D341Med (cell line): ENCODE results near the gene MRPL9.
"Not testable (repeated sequence)": the region's sequence is repeated elsewhere in the genome, so short reads cannot be mapped to it uniquely, and the experiment has no call there.

Experiments used
- DNase-seq: peaks from one replicate; pipeline ENCODE4 v3.0.0; 2012; ENCODE audit warnings: low spot score

MRPL9 gene

DNA sequence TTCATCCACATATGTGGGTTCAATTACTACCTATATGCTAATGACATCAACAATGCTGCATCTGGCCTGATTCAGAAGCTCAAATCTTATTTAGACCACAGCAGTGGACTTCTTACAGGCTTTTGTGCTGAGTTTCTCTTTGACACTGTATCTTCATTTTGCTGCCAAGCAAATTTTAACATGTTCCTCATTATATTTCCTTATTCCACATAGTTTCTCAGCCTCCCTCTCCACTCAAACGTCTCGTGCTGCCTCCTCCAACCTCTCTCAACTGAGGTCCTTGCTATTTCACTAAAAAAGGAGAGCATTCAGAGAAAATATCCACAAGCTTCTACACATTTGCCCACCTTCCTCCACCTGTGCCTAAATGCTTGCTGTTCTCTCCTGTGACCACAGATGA, 20.5 kb upstream of the MRPL9 start:
- no peak for DNase-seq

DNA sequence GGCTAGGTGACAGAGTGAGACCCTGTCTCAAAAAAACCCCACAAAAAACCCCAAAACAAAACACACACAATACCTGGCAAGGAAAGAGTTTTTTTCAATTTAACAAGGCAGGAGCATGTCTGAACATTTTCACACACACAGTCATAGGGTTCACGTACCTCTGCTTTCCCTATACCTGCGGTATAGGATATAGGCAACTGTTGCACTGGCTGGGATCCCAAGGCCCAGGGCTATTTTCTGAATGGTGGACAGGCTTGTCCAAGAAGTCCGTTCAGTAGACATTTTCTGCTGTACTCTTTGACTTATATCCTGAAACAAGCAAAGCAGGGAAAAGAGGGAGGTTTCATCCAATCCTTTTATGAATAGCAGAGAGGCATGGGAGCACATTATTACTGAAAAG, 19.4 kb upstream of the MRPL9 start:
- no peak for DNase-seq

DNA sequence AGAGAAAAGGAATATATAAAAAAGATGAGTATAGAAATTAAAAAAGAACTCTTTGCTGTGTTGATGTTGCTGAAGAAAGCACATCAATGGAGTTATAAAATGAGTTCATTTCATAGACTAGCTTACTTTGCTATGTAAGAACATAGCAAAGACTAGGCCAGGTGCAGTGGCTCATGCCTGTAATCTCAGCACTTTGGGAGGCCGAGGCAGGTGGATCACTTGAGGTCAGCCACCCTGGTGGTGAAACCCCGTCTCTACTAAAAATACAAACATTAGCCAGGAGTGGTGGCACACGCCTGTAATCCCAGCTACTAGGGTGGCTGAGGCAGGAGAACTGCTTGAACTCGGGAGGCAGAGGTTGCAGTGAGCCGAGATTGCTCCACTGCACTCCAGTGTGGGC, 18.7 kb upstream of the MRPL9 start:
- not testable (repeated sequence) for DNase-seq

DNA sequence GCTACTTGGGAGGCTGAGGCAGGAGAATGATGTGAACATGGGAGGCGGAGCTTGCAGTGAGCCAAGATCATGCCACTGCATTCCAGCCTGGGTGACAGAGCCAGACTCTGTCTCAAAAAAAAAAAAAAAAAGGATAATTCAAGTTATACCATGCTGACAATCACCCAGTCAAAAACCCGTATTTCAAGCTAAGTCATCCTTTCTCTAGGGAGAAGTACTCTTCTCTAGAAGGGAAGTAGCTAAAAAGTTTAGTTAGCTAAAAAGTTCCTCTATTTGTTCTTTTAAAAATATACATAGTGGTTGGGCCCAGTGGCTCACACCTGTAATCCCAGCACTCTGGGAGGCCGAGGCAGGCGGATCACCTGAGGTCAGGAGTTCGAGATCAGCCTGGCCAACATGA, 17.4 kb upstream of the MRPL9 start:
- DNase-seq, result not testable (repeated sequence)

DNA sequence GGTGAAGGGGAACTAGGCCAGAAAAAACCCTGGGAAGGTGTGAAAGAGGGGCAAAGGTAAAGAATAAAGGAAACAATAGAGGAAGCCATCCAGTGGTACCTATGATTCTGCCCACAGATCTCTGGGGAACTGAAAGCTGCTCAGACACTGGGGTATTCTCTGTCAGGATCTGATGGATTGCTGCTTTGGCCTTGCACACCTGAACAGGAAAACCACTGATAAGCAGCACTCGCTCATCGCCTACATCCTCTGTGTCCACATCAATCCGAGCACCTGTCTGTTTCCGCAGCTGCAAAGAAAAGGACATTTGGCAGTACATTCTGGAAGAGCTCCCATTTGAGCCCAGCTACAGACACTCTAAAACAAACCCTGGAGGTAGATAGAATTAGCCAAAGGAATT, 16.6 kb upstream of the MRPL9 start:
- DNase-seq, result no peak

DNA sequence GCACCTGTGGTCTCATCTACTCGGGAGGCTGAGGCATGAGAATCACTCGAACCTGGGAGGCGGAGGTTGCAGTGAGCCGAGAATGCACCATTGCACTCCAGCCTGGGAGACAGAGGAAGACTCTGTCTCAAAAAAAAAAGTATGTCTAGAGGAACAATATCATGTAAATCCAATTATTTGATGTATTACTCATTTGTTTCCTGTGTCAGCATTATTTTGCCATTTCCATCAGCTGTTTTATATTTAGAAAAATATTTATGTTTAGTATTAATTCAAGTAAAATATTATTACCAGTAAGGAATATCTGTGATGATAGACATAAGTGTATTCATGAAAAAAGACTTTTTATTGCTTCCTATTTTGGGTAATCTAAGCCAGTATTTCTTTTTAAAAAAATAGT, 14.0 kb upstream of the MRPL9 start:
- no peak for DNase-seq

DNA sequence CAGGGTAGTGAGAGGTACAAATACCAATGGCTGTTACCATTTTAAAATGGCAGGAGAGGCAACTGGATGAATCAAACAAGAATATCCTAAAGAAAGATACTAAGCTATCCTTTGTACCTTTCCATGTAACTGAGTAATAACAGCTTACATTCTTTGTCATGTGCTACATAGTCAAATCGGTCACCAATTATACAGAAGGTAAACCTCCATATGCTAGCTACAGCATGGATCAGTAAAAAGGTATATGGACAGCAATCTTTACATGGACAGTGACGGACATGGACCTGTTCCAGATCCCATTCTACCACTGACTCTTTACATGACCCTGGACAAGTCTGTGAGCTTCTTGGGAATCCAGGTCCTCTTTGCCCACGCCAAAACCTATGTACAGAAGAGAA, 13.4 kb upstream of the MRPL9 start:
- DNase-seq, result no peak

DNA sequence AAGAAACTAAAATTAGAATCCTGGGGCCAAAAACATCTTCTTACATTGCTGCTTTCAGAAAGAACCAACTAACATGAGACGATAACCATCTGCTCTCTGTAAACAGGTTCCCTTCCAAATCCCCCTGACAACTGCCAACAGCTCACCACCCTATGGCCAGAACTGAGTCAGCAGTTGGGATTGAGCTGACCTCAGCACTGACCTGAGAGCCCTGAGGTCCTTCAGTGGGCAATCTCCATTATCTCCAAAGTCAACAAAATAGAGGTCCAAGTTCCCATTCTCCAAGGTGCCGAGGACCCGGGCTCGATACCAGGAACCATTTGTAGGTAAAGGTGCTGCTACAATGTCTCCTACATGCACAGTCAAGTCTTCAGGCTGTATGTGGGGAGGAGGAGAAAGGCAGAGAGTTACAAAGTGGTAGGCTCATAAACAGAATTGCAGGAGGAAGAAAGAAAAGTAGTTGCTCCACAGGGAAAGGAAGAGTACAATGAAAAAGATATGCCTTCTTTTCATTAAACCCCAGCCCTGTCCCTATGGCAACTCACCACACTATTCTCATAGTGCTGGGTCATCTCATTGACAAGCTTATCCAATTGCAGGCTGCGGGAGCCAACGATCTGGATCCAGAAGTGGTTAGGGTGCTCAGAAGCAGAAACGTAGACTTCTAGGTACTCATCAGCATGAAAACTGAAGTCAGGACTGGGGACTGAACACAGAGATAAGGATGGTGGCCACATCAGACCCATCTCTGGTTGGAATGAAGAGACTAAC, 12.8 kb upstream of the MRPL9 start:
- no peak for DNase-seq

DNA sequence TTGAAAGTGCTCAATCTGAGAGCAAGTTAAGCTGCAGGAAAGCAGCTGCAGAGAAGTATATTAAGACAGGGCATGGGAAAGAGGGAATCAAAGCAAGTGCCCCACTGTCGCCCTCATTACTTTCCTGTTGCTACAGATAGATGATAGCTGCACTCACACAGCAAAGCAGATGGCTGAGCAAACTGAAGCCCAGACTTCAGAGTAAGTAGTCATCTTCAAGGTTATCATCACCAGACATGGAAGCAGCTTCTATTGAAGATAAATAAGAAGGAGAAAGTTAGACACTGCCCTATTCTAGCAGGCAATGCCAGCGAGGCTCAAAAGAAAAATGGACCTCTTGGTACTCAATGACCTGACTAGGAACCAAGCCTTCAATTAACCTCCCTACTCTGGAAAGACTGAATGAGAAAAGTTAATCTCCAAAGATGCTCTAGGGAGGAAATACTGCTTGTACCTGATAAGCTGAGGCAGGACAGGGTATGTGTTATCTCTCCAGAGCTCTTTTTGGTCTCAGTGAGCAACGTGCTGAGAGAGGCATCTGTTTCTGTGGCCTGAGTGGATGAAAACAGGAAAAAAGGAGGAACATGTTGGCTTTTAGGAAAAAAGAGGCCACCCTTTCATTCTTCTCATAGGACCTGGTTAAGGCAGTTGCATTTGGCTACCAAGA, 11.1 kb upstream of the MRPL9 start:
- no peak for DNase-seq

DNA sequence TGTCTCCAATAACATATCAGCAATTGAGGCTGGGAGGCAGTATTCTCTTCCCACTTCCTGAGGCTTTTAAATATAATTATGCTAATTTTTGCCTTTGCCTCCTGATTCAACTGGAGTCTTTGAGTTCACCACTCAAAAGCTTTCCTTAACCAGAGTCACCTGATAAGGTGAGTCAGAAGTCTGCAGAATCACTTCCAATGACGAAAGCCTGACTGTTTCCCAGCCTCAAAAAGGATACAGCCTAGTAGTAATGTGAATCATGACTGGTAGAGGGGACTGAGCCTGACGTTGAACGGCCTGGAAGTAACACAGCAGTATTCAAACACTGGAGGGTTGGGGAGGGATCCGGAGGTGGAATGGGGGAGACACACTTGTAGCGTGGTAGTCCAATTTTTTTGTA, 10.4 kb upstream of the MRPL9 start:
- no peak for DNase-seq

DNA sequence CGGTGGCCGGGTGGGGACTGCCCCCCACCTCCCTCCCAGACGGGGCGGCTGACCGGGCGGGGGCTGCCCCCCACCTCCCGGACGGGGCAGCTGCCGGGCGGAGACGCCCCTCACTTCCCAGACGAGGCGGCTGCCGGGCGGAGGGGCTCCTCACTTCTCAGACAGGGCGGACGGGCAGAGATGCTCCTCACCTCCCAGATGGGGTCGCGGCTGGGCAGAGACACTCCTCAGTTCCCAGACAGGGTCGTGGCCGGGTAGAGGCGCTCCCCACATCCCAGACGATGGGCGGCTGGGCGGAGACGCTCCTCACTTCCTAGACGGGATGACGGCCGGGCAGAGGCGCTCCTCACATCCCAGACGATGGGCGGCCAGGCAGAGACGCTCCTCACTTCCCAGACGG, 6.0 kb upstream of the MRPL9 start:
- DNase-seq, result not testable (repeated sequence)

DNA sequence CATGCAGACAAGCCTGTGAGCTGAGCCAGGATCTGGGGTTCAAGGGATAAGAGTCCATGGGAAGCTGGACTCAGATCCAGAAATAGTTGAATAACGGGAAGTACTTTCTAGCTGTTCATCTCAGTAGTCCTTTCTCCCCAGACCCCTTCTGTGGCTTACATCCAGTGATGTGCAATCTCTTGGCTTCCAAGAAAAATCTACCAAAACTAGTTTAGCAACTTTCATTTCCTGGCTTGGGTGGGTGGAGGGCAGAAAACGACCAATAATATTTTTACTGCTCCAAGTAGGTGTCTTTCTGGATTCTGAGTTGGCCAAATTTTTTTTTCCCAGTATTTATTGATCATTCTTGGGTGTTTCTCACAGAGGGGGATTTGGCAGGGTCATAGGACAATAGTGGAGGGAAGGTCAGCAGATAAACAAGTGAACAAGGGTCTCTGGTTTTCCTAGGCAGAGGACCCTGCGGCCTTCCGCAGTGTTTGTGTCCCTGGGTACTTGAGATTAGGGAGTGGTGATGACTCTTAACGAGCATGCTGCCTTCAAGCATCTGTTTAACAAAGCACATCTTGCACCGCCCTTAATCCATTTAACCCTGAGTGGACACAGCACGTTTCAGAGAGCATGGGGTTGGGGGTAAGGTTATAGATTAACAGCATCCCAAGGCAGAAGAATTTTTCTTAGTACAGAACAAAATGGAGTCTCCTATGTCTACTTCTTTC, 5.2 kb upstream of the MRPL9 start:
- not testable (repeated sequence) for DNase-seq

DNA sequence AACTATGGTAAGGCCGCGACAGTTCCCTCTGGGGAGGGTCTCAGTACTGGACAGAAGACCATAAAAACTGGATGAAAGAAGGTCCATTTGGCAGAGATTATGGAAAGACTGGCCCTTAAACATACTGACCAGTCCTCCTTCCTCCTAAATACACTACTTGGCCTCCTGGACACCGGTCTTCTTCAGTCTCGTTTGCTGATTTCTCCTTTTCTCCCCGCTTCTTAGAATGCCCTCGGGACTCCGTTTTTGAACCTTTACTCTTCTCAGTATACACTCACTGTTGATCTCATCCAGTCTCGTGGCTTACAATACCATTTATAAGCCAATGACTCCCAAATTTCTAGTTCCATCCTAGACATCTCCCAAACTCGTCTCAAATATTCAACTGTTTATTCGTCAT, 694 bp upstream of the MRPL9 start:
- DNase-seq, result no peak

DNA sequence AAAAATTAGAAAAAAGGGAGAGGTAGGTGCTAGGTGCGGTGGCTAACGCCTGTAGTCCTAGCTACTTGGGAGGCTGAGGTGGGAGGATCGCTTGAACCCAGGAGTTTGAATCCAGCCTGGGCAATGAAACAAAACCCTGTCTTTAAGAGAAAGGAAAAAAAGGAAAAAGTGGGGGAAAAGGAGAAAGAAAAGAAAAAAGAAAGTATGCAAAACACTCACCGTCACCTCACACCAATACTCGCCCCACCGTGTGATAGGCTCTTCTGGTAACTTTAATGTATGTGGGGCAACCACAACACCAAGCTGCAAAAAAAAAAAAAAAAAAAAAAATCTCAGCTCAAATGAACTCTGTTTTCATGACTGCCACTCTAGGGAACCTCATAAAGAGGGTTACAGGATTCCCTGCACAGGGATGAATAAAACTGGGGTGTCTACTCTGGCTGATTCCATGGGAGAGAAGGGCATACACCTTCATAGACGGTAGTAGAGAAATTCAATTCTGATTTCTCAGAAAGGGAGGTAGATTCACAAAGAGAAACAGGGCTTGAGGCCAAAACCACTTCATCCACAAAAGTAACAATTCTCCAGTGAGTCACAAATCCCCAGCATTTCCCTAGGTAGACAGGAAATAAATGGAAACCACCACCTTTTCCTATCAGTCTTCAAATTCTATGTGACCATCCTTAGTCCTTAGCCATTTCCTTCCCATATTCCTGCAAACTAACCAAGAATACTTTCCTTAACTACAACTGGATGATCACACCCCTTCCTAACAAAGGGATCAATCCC, 2.5 kb downstream of the MRPL9 start:
- no peak for DNase-seq

DNA sequence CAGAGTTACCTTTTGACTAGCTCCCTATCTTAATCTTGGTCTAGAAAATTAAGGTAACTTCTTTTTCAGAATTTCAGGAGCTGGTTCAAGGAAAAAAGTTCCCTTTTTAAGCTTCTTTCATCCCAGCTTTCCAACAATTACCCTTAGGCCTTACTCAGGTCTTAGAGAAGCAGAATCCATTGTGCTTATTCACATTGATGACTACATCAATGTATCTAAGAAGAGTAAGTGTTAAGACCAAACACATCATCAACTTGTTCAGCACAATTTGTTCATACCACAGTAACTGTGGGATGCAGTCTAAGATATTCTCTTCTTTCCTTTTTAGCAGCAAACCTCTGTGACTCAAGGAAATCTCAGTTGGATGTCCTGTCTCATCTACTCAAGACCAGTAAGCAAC, 4.1 kb downstream of the MRPL9 start:
- DNase-seq, result no peak

DNA sequence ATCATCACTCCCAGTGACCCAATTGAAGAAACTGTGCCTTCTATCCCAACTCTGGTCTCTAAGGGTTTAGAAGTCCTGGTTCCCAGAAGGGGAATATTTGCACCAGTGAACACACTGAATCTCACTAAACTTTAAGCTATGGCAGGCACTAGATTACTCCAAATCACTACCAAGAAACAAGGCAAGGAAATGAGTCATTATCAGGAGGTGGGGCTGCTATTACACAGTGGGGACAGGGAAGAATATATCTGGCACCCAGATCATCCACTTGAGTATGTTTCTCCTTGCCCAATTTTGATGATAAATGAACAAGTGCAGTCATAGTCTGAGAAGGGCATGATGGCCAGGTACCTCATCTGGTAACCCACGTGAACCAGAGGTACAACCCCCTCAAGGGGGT, 7.0 kb downstream of the MRPL9 start:
- DNase-seq, result no peak

DNA sequence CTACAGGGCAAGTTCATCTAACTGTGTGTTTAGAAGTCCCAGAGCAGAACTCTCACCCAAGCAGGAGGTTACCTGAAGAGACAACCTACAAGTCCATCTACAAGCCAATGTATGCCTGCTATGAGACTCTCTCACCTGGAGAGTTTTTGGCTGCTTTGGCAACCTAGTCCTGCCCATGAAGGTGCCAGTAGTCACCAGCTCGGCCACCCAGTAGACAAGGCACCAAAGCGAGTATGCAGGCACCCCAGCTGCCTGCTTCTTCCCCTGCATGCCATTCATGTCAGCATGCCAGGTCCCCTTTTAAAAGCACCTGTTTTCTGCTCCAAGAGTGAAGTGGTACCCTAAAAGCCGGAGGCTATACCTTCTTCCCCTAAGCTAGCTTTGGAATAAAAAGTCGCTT, 21.8 kb downstream of the MRPL9 start:
- DNase-seq, result no peak

DNA sequence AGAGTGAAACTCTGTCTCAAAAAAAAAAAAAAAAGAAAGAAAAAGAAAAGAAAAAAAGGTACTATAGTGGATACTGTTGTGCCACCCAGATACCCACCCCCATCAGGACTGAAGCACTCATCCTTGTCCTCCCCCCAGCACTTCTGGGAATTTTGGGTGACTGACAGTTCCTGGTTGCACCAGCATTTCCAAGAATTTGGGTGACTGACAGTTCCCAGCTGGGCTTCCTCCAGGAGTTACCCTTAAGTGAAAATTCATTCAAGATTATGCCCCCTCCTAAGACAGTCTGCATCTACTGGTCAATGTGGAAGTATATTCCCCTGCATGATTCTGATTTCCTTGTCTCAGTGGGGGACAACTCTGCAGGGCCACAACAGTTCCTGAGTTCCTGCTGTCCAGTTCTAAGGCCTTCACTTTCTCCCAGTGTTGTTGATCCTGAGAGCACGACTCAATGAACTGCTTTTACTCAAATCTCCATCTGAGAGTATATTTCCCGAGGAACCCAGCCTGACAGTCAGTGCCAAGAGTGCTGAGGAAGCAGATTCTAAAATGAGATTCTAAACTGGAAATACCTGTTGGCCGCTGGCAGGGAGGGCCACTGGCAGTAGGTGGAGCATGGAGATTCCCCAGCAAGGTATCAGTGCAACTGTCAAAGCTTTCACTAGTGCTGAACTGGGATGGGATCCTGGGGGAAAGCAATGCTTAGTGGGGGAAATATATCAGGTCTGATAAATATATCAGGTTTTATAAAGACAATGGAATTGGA, 23.5 kb downstream of the MRPL9 start:
- DNase-seq, result no peak

DNA sequence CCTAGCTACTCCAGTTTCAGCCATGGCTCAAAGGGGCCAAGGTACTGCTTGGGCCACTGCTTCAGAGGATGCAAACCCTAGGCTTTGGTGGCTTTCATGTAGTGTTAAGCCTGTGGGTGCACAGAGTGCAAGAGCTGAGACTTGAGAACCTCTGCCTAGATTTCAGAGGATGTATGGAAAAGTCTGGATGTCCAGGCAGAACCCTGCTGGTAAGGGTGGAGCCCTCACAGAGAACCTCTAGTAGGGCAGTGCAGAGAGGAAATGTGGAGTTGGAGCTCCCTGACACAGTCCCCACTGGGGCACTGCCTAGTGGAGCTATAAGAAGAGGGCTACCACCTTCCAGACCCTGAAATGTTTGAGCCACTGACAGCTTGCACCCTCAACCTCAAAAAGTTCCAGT, 25.8 kb downstream of the MRPL9 start:
- no peak for DNase-seq

DNA sequence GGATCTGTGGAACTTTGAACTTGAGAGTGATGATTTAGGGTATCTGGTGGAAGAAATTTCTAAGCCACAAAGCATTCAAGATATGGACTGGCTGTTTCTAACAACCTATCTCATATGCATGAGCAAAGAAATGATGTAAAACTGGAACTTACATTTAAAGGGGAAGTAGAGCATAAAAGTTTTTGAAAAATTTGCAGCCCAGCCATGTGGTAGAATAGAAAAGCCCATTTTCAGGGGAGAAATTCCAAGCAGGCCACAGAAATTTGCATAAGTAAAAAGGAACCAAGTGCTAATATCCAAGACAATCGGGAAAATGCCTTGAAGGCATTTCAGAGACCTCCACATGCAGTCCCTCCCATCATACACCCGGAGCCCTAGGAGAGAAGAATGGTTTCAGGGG, 26.3 kb downstream of the MRPL9 start:
- no peak for DNase-seq

DNA sequence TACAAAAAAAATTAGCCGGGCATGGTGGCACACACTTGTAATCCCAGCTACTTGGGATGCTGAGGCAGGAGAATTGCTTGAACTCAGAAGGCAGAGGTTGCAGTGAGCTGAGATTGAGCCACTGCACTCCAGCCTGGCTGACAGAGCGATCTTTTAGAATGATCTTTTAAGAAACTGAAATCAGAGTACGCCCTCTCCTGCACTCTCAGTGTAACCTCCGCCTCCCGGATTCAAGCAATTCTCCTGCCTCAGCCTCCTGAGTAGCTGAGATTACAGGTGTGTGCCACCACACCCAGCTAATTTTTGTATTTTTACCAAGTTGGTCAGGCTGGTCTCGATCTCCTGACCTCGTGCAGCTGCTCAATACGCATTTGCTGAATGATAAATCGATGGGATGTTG, 29.3 kb downstream of the MRPL9 start:
- not testable (repeated sequence) for DNase-seq

DNA sequence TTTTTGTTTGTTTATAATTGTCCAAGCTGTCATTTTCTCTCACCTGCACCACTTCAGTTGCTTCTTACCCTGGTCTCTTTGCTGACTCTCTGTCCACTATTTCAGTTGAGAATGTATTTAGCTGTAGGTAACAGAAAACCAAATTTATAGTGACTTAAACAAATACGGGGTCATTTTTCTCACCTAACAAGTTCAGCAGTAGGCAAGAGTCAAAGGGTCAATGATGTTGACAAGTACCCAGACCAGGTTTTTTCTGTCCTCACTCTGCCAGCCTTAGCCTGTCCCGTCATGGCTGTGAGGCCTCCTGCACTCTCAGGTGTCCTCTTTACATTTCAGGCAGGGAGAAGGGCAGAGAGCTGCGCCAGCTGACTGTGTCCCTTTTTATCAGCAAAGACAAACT, 30.2 kb downstream of the MRPL9 start:
- no peak for DNase-seq
